Measurements from ENCODE around the gene ESAM. TPM values are rescaled to one million over a fixed set of nuclear protein-coding genes. Genes with fewer than 3 reads are reported as not detected.

Gene ESAM
- 1 to 10 TPM; 1.2 to 2.2 (median 1.5) TPM for total RNA-seq
- 3.9 TPM for total RNA-seq (2013)

GRCh38 chr11:124762105-124762623 lies at the start of gene ESAM:
ESAM (minus strand) TSS chr11:124762290; CDS start chr11:124762154, 136 bp downstream.
- WGBS (ENCODE audit: insufficient coverage), result under 1% methylated on average over 53 of the region's 55 CpGs
- H3K27ac Mint-ChIP-seq, result no peak within 1 kb of the TSS
- Histone ChIP-seq H3K9me3 (ENCODE audit: control insufficient read depth, insufficient read depth, low read length) (no peaks in the 10 kb centered on the region), H3K4me3 (ENCODE audit: low read length) (peak within 1 kb of the TSS; percentile 41), H3K27me3 (ENCODE audit: control insufficient read depth, insufficient read depth, low read length) (peaks cover 42% of the 10 kb centered on the region), H3K27ac (ENCODE audit: low read length) (no peak within 1 kb of the TSS), H3K36me3 (ENCODE audit: control insufficient read depth, insufficient read depth, low read length) (peaks cover 5% of the 10 kb centered on the region), H3K4me1 (ENCODE audit: control insufficient read depth, insufficient read depth, low read length) (peaks cover 51% of the 10 kb centered on the region)
- no peaks in the 10 kb centered on the region for H3K36me3 Mint-ChIP-seq
- ATAC-seq (peak; percentile 62 to 69 (median 64)), DNase-seq (peak; percentile 34 to 82)
- no peaks in the 10 kb centered on the region for H3K9me3 Mint-ChIP-seq
- peak within 1 kb of the TSS; percentile 97 for H3K4me3 Mint-ChIP-seq
- peaks cover 30 to 36% of the 10 kb centered on the region in 2 donors for H3K27me3 Mint-ChIP-seq (ENCODE audit: low read depth in 2 of 2)
- intact Hi-C loops (cut with micrococcal nuclease), result loop anchor here (2.0 to 10.0 kb wide), 2 partner anchors 37 to 73 kb away; no protein-coding TSS in a partner anchor
- H3K4me1 Mint-ChIP-seq, result peaks cover 20 to 30% of the 10 kb centered on the region in 2 donors
- no peak for TF ChIP-seq CTCF (IDR thresholded peaks at IDR 0.05)

- Mint-ChIP-seq H3K27me3 (ENCODE audit: low read depth in 2 of 2) (peaks cover 28 to 45% of the 10 kb centered on the region in 2 donors), H3K36me3 (no peaks in the 10 kb centered on the region)
Observed at GRCh38 chr11:124811399-124812125, 49.5 kb upstream of the ESAM start.

GRCh38 chr11:124807660-124808270 lies 45.7 kb upstream of the ESAM start:
- 87% methylated on average over 5 of the region's 6 CpGs for WGBS (ENCODE audit: insufficient coverage)
- TF ChIP-seq CTCF (IDR thresholded peaks at IDR 0.05), result no peak
- Mint-ChIP-seq H3K27ac (no peak overlapping the region), H3K36me3 (no peaks in the 10 kb centered on the region), H3K27me3 (ENCODE audit: low read depth in 2 of 2) (peaks cover 7 to 21% of the 10 kb centered on the region in 2 donors), H3K4me3 (no peak overlapping the region), H3K4me1 (no peaks in the 10 kb centered on the region), H3K9me3 (no peaks in the 10 kb centered on the region)
- Histone ChIP-seq H3K4me1 (ENCODE audit: control insufficient read depth, insufficient read depth, low read length) (no peaks in the 10 kb centered on the region), H3K36me3 (ENCODE audit: control insufficient read depth, insufficient read depth, low read length) (no peaks in the 10 kb centered on the region), H3K4me3 (ENCODE audit: low read length) (no peak overlapping the region), H3K9me3 (ENCODE audit: control insufficient read depth, insufficient read depth, low read length) (no peaks in the 10 kb centered on the region), H3K27ac (ENCODE audit: low read length) (no peak overlapping the region), H3K27me3 (ENCODE audit: control insufficient read depth, insufficient read depth, low read length) (peaks cover 7% of the 10 kb centered on the region)
- DNase-seq (no peak), ATAC-seq (no peak)
- intact Hi-C loops (cut with micrococcal nuclease), result no loop called here

More at GRCh38 chr11:124811399-124812125, 49.5 kb upstream of the ESAM start:
- intact Hi-C loops (cut with micrococcal nuclease), result no loop called here
- 85% methylated on average over 6 of the region's 10 CpGs for WGBS (ENCODE audit: insufficient coverage)
- Mint-ChIP-seq H3K4me1 (no peaks in the 10 kb centered on the region), H3K9me3 (no peaks in the 10 kb centered on the region), H3K27ac (no peak overlapping the region), H3K4me3 (no peak overlapping the region)
- TF ChIP-seq CTCF (IDR thresholded peaks at IDR 0.05), result no peak
- no peak overlapping the region for H3K27ac ChIP-seq (ENCODE audit: low read length)
- no peak for DNase-seq
- peaks cover 7% of the 10 kb centered on the region for H3K27me3 ChIP-seq (ENCODE audit: control insufficient read depth, insufficient read depth, low read length)
- no peak overlapping the region for H3K4me3 ChIP-seq (ENCODE audit: low read length)
- no peaks in the 10 kb centered on the region for H3K36me3 ChIP-seq (ENCODE audit: control insufficient read depth, insufficient read depth, low read length)
- H3K9me3 ChIP-seq (ENCODE audit: control insufficient read depth, insufficient read depth, low read length), result no peaks in the 10 kb centered on the region
- no peak for ATAC-seq
- H3K4me1 ChIP-seq (ENCODE audit: control insufficient read depth, insufficient read depth, low read length), result no peaks in the 10 kb centered on the region
